SH-SY5Y (cell line): ENCODE data around the gene THADA.

ENCODE experiments used
- GATA2 ChIP-seq: IDR thresholded peaks from 2 replicates; pipeline ENCODE4 v1.6.1; 2011; ENCODE audit warnings: mild to moderate bottlenecking, low read depth, low read length
- GATA3 ChIP-seq: IDR thresholded peaks from 2 replicates; pipeline ENCODE4 v1.6.1; 2011; ENCODE audit warnings: low read depth, mild to moderate bottlenecking, low read length, moderate library complexity

- no peak for TF ChIP-seq GATA3
- TF ChIP-seq GATA2 = no peak
These were observed 35.6 kb downstream of the THADA start for GRCh38 chr2:43560231-43560547.
